ENCODE measurements around the gene IZUMO1. TPM values are rescaled to one million over a fixed set of nuclear protein-coding genes. Genes with fewer than 3 reads are reported as not detected.

IZUMO1 gene
- total and polyA plus RNA-seq, 2 donors (not counting 3 experiments of a cell fraction or from before 2014, with no cell fraction given), result 0.18 to 1.2 TPM

GRCh38 chr19:48735031-48735615, 11.6 kb downstream of the IZUMO1 start:
- Histone ChIP-seq H3K4me1 (ENCODE audit: control insufficient read depth, extremely low read depth, insufficient read depth, low read length) (peaks cover 15% of the 10 kb centered on the region), H3K27me3 (ENCODE audit: control insufficient read depth in 2 of 2, insufficient read depth in 2 of 2, low read length in 2 of 2) (no peaks in the 10 kb centered on the region), H3K9ac (replicated peaks; ENCODE audit: extremely low read depth, insufficient read depth, low read length) (no peak overlapping the region), H3K36me3 (ENCODE audit: control insufficient read depth in 2 of 2, extremely low read depth in 1 of 2, insufficient read depth in 2 of 2, low read length in 2 of 2) (peaks cover 13 to 25% of the 10 kb centered on the region in 2 experiments), H3K4me3 (replicated peaks in 1 of 3; ENCODE audit: insufficient read depth in 1 of 3, low read depth in 1 of 3, low read length in 3 of 3) (no peak overlapping the region), H3K9me1 (replicated peaks; ENCODE audit: control insufficient read depth, extremely low read depth, insufficient read depth, low read length) (no peaks in the 10 kb centered on the region), H3K9me3 (replicated peaks; ENCODE audit: control insufficient read depth, insufficient read depth, low read length) (no peaks in the 10 kb centered on the region), H2AFZ (ENCODE audit: low read depth, low read length) (no peak overlapping the region), H3K4me2 (ENCODE audit: insufficient read depth, low read length) (no peak overlapping the region), H3K79me2 (ENCODE audit: control insufficient read depth, insufficient read depth, low read length) (peaks cover 48% of the 10 kb centered on the region), H4K20me1 (replicated peaks; ENCODE audit: control insufficient read depth, extremely low read depth, insufficient read depth, low read length) (peaks cover 6% of the 10 kb centered on the region), H3K27ac (ENCODE audit: insufficient read depth, low read depth, low read length) (no peak overlapping the region)
- no peak for DNase-seq (ENCODE audit: low read depth, low spot score)
- no TSS peak for BruUV-seq (replicated peaks)
- dilution Hi-C loops (cut with MboI; ENCODE audit: extremely low pct_ligation_motif_present, low sequenced_read_pairs), result no loop called here
- TF ChIP-seq GATA2 (IDR thresholded peaks at IDR 0.05; ENCODE audit: insufficient read depth, insufficient read length, low read depth, low read length) (no peak), MAX (IDR thresholded peaks at IDR 0.05; ENCODE audit: insufficient read depth, insufficient read length) (no peak), FOS (IDR thresholded peaks at IDR 0.05; ENCODE audit: borderline replicate concordance, insufficient read depth, low read length) (no peak)
- FAIRE-seq, result no peak
- intact Hi-C loops (cut with micrococcal nuclease), result loop anchor here (5.0 kb wide), 1 partner anchor 102 kb away; the partner anchor contains the start of gene HSD17B14
- ChIA-PET CTCF (interaction anchor here (0.7 kb wide), 1 partner anchor 60 kb away, joined by 3 read pairs; no protein-coding TSS in a partner anchor), POLR2A (no interaction called here)

- Histone ChIP-seq H3K4me2 (ENCODE audit: insufficient read depth, low read length) (no peak overlapping the region), H3K79me2 (ENCODE audit: control insufficient read depth, insufficient read depth, low read length) (peaks cover 43% of the 10 kb centered on the region)
Observed at GRCh38 chr19:48734625-48735024, 12.1 kb downstream of the IZUMO1 start.

More at GRCh38 chr19:48734625-48735024, 12.1 kb downstream of the IZUMO1 start:
- peaks cover 15% of the 10 kb centered on the region for H3K4me1 ChIP-seq (ENCODE audit: control insufficient read depth, extremely low read depth, insufficient read depth, low read length)
- no TSS peak for BruUV-seq (replicated peaks)
- dilution Hi-C loops (cut with MboI; ENCODE audit: extremely low pct_ligation_motif_present, low sequenced_read_pairs) (no loop called here), intact Hi-C loops (cut with micrococcal nuclease) (loop anchor here (5.0 kb wide), 1 partner anchor 103 kb away; the partner anchor contains the start of gene HSD17B14)
- no peak for DNase-seq (ENCODE audit: low read depth, low spot score)
- H3K27ac ChIP-seq (ENCODE audit: insufficient read depth, low read depth, low read length), result no peak overlapping the region
- H3K9ac ChIP-seq (replicated peaks; ENCODE audit: extremely low read depth, insufficient read depth, low read length), result no peak overlapping the region
- no peaks in the 10 kb centered on the region for H3K9me3 ChIP-seq (replicated peaks; ENCODE audit: control insufficient read depth, insufficient read depth, low read length)
- no peak for FAIRE-seq
- H3K27me3 ChIP-seq (ENCODE audit: control insufficient read depth in 2 of 2, insufficient read depth in 2 of 2, low read length in 2 of 2), result no peaks in the 10 kb centered on the region
- H3K36me3 ChIP-seq (ENCODE audit: control insufficient read depth in 2 of 2, extremely low read depth in 1 of 2, insufficient read depth in 2 of 2, low read length in 2 of 2), result peaks cover 13 to 25% of the 10 kb centered on the region in 2 experiments
- H3K4me3 ChIP-seq (replicated peaks in 1 of 3; ENCODE audit: insufficient read depth in 1 of 3, low read depth in 1 of 3, low read length in 3 of 3), result no peak overlapping the region
- TF ChIP-seq CTCF (IDR thresholded peaks at IDR 0.05; ENCODE audit: extremely low read depth in 1 of 2, insufficient read depth in 1 of 2, low read depth in 1 of 2, low read length in 2 of 2) (no peak), JUN (IDR thresholded peaks at IDR 0.05; ENCODE audit: borderline replicate concordance, insufficient read depth, insufficient read length, low read depth) (no peak), MYC (IDR thresholded peaks at IDR 0.05; ENCODE audit: low read depth, low read length) (no peak), FOS (IDR thresholded peaks at IDR 0.05; ENCODE audit: borderline replicate concordance, insufficient read depth, low read length) (no peak), EZH2 (IDR thresholded peaks at IDR 0.05; ENCODE audit: borderline replicate concordance, low read depth, low read length, severe bottlenecking) (no peak), MAX (IDR thresholded peaks at IDR 0.05; ENCODE audit: insufficient read depth, insufficient read length) (no peak)
- ChIA-PET POLR2A (no interaction called here), CTCF (interaction anchor here (1.0 to 1.1 kb wide), 2 partner anchors 21 to 108 kb away, joined by 3 to 4 read pairs; no protein-coding TSS in a partner anchor)
- no peaks in the 10 kb centered on the region for H3K9me1 ChIP-seq (replicated peaks; ENCODE audit: control insufficient read depth, extremely low read depth, insufficient read depth, low read length)
- H2AFZ ChIP-seq (ENCODE audit: low read depth, low read length), result no peak overlapping the region
- peaks cover 6% of the 10 kb centered on the region for H4K20me1 ChIP-seq (replicated peaks; ENCODE audit: control insufficient read depth, extremely low read depth, insufficient read depth, low read length)

Data from endothelial cell of umbilical vein (primary cell).